Esophagus muscularis mucosa (tissue), 4 donors: Measurements from ENCODE around the gene EFL1.

Experiments
- EP300 ChIP-seq: sonication (generic); formaldehyde crosslinking; IDR thresholded peaks from one replicate; pipeline ENCODE4 v1.6.1; 2017; ENCODE audit warnings: antibody characterized with exemption
- POLR2A ChIP-seq: fragments of 450-650 bp; IDR thresholded peaks from one replicate; pipeline ENCODE4 v1.6.1; 2017; ENCODE audit warnings: antibody characterized with exemption, moderate library complexity, mild to moderate bottlenecking, low read depth
- TF ChIP-seq, protein P1 (sequence below), 3 experiments: fragments of 200-600 bp in 2 of 3; fragments of 450-650 bp in 1 of 3; sonication (generic) in 2 of 3; IDR thresholded peaks; one replicate each; pipeline ENCODE4 v1.5.1; 2017 to 2019; ENCODE audit warnings: antibody characterized with exemption in 3 of 3, mild to moderate bottlenecking in 2 of 3, moderate library complexity in 1 of 3

GRCh38 chr15:82306791-82307713 lies 44.5 kb upstream of the EFL1 start:
- TF ChIP-seq, protein P1, sequence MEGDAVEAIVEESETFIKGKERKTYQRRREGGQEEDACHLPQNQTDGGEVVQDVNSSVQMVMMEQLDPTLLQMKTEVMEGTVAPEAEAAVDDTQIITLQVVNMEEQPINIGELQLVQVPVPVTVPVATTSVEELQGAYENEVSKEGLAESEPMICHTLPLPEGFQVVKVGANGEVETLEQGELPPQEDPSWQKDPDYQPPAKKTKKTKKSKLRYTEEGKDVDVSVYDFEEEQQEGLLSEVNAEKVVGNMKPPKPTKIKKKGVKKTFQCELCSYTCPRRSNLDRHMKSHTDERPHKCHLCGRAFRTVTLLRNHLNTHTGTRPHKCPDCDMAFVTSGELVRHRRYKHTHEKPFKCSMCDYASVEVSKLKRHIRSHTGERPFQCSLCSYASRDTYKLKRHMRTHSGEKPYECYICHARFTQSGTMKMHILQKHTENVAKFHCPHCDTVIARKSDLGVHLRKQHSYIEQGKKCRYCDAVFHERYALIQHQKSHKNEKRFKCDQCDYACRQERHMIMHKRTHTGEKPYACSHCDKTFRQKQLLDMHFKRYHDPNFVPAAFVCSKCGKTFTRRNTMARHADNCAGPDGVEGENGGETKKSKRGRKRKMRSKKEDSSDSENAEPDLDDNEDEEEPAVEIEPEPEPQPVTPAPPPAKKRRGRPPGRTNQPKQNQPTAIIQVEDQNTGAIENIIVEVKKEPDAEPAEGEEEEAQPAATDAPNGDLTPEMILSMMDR (IDR thresholded peaks at IDR 0.05) = no peak
- TF ChIP-seq POLR2A (no peak), EP300 (no peak)
